K562 (cell line): ENCODE measurements around the gene ACTRT3. TPM values are rescaled to one million over a fixed set of nuclear protein-coding genes. Genes with fewer than 3 reads are reported as not detected.
A peak's percentile ranks its signal among the peaks of the same experiment; 100 is the strongest.

Source experiments
- E2F1 ChIP-seq: sonication (generic); formaldehyde crosslinking; IDR thresholded peaks from 2 replicates; pipeline ENCODE4 v1.8.1; 2023; ENCODE audit warnings: mild to moderate bottlenecking, missing genetic modification reagents, moderate library complexity
- EGR1 ChIP-seq: fragments of 450-650 bp; conservative IDR thresholded peaks from 2 replicates; pipeline ENCODE4 v1.6.1; 2017; ENCODE audit warnings: mild to moderate bottlenecking
- GATAD2A ChIP-seq: fragments of 450-650 bp; IDR thresholded peaks from 2 replicates; pipeline ENCODE4 v1.6.1; 2017
- RBFOX2 ChIP-seq: fragments of 200-400 bp; formaldehyde crosslinking; IDR thresholded peaks from 2 replicates; pipeline ENCODE4 v1.6.1; 2017; ENCODE audit warnings: low read depth, mild to moderate bottlenecking, low read length, moderate library complexity
- RBM22 ChIP-seq: fragments of 200-400 bp; formaldehyde crosslinking; IDR thresholded peaks from 2 replicates; pipeline ENCODE4 v1.6.1; 2018; ENCODE audit warnings: low read length, low read depth; ENCODE audit not compliant: poor library complexity, severe bottlenecking
- RFX5 ChIP-seq: IDR thresholded peaks from 2 replicates; pipeline ENCODE4 v1.6.1; 2011; ENCODE audit warnings: low read depth, mild to moderate bottlenecking, improper control_type of control experiment, low read length
- SAFB ChIP-seq: fragments of 200-400 bp; formaldehyde crosslinking; IDR thresholded peaks from 2 replicates; pipeline ENCODE4 v1.6.1; 2017; ENCODE audit warnings: low read depth, low read length, borderline replicate concordance
- SAP30 ChIP-seq: fragments of 200-600 bp; sonication (generic); IDR thresholded peaks from 2 replicates; pipeline ENCODE4 v1.6.1; 2012; ENCODE audit warnings: borderline replicate concordance, low read depth, mild to moderate bottlenecking, moderate library complexity, low read length, control low read depth, inconsistent platforms; ENCODE audit not compliant: insufficient read depth, poor library complexity, severe bottlenecking
- SRF ChIP-seq, 2 experiments: fragments of 250-450, 450-650 bp in 1 of 2; sonication (Bioruptor Pico) in 1 of 2; sonication (generic) in 1 of 2; formaldehyde crosslinking; IDR thresholded peaks; 2 replicates each; pipeline versions ENCODE4 v1.5.0 to v1.5.1; 2020 to 2022; ENCODE audit warnings: mild to moderate bottlenecking in 1 of 2, missing genetic modification reagents in 1 of 2
- ZNF24 ChIP-seq: fragments of 450-650 bp; IDR thresholded peaks from 2 replicates; pipeline ENCODE4 v1.6.1; 2016
- polyA plus RNA-seq, 8 experiments: library from polyadenylated mRNA; depleted of rRNA in 4 of 8; stranded (reverse) in 5 of 8; unstranded in 3 of 8; fragments of >200 nt; fragmentation: Nextera tagmentation in 2 of 8; fragmentation: Illumina TruSeq in 1 of 8; extraction: Ambion mirVana in 2 of 8; extraction: Trizol in 1 of 8; gene quantifications; 2 replicates each; pipeline versions ENCODE4 v1.2.1 to v1.2.3, GENCODE V29; 2011 to 2014; ENCODE audit warnings: inconsistent platforms in 1 of 8, missing spikeins in 1 of 8
- total RNA-seq, 7 experiments: library from RNA; depleted of rRNA in 6 of 7; stranded (reverse); fragments of >200 nt in 6 of 7; fragmentation: Illumina TruSeq in 2 of 7; extraction: Trizol in 2 of 7; gene quantifications; 2 replicates each; pipeline versions ENCODE4 v1.2.1 to v1.2.3, GENCODE V29; 2011 to 2021; ENCODE audit warnings: low replicate concordance in 1 of 7

ACTRT3 gene
- total and polyA plus RNA-seq, 9 of the 15 experiments (the other 6 are each of a cell fraction or from before 2014, with no cell fraction given), result 0.06 to 0.11 (median 0.07) TPM; not detected in 5

GRCh38 chr3:169764312-169764881, 5.0 kb downstream of the ACTRT3 start (continued):
- peak; percentile 96 for TF ChIP-seq RBM22
- 0 out of 2 replicates have a peak, but pooled peaks have one; percentile 18 for TF ChIP-seq EGR1
- peak; percentile 70; the same call in 1 of the 2 replicates for TF ChIP-seq SAFB
- TF ChIP-seq E2F1 (CRISPR knock-in tag), result 0 out of 2 replicates have a peak, but pooled peaks have one; percentile 28
- peak; percentile 53; the same call in 1 of the 2 replicates for TF ChIP-seq ZNF24
- TF ChIP-seq GATAD2A, result no peak
- no peak for TF ChIP-seq RFX5
- TF ChIP-seq RBFOX2, result peak; percentile 100
- TF ChIP-seq SAP30, result peak; percentile 72
- TF ChIP-seq SRF (CRISPR knock-in tag; IDR thresholded peaks at IDR 0.05), result peak; percentile 96 to 99
- TF ChIP-seq, all 486 proteins: peak for 53
